PC-3 (cell line): ENCODE measurements around the gene CFAP53.

Experiments used
- CTCF ChIP-seq: fragments of 300-600 bp; sonication (generic); conservative IDR thresholded peaks from 2 replicates; pipeline ENCODE4 v1.5.1; 2017; ENCODE audit warnings: antibody characterized with exemption, low read depth, mild to moderate bottlenecking, low read length
- EZH2 ChIP-seq: fragments of 300-600 bp; sonication (generic); IDR thresholded peaks from one replicate; pipeline ENCODE4 v1.6.1; 2017; ENCODE audit warnings: antibody characterized with exemption, mild to moderate bottlenecking, low read length; ENCODE audit not compliant: unreplicated experiment
- EZH2phosphoT487 ChIP-seq: fragments of 300-600 bp; sonication (generic); IDR thresholded peaks from 2 replicates; pipeline ENCODE4 v1.6.1; 2018; ENCODE audit warnings: mild to moderate bottlenecking, antibody characterized with exemption, low read length, borderline replicate concordance

- TF ChIP-seq CTCF (no peak), EZH2phosphoT487 (no peak), EZH2 (no peak)
These were observed 26.2 kb downstream of the CFAP53 start for GRCh38 chr18:50240080-50240563.
